ENCODE results near the gene SPSB1. TPM values are rescaled to one million over a fixed set of nuclear protein-coding genes. Genes with fewer than 3 reads are reported as not detected.

SPSB1 gene
- total RNA-seq, 4 donors from 2014 or later = 18.9 to 64.9 (median 41.8) TPM

DNA sequence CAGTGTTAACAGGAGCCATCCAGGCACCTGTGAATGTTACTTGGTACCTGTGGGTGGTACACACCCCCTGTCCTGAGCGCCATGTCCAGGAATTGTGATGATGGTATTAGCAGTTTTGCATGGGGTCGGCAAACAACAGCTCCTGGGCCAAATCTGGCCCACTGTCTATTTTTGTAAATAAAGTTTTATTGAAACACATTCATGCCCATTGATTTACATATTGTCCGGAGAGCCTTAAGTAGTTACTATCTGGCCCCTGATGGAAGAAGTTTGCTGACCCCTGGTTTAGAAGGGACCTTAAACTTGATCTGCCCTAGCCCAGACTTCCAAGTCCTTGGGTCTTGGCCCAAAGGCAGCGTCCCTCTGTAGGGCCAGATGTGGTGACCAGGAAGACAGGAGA lies 58.3 kb downstream of the SPSB1 start:
- peaks cover 0 to 60% (median 6%) of the 10 kb centered on the region in 4 donors for H3K4me1 ChIP-seq
- H3K4me3 ChIP-seq = no peak overlapping the region

DNA sequence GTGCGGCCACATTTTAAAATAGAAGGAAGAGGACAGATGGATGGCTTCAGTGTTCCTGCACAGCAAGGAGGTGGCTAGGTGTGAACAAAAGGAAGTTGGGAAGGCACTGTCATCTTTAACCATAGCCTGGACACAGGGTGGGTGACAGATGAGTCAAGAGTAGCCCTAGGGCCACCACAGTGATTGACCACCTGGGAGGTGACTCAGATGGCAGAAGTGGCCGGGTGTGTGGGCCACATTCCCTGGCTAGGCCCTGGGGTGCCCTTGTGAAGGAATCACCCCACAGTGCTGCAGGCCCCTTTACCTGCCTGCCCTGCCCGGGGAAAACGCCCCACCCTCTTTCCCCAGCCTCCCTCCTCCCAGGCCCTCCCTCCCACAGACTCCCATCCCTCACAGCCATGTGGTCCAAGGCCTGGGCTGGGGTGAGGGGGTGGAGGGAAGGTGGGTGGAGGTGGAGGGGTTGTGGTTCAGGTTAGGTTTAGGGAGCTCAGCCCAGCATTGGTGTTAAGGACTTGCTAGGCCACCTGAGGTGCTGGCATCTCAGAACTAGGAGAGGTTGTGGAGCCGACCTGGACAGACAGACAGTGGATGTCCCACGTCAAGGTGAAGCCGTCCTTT lies 59.1 kb downstream of the SPSB1 start:
- TF ChIP-seq, protein P1, sequence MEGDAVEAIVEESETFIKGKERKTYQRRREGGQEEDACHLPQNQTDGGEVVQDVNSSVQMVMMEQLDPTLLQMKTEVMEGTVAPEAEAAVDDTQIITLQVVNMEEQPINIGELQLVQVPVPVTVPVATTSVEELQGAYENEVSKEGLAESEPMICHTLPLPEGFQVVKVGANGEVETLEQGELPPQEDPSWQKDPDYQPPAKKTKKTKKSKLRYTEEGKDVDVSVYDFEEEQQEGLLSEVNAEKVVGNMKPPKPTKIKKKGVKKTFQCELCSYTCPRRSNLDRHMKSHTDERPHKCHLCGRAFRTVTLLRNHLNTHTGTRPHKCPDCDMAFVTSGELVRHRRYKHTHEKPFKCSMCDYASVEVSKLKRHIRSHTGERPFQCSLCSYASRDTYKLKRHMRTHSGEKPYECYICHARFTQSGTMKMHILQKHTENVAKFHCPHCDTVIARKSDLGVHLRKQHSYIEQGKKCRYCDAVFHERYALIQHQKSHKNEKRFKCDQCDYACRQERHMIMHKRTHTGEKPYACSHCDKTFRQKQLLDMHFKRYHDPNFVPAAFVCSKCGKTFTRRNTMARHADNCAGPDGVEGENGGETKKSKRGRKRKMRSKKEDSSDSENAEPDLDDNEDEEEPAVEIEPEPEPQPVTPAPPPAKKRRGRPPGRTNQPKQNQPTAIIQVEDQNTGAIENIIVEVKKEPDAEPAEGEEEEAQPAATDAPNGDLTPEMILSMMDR (IDR thresholded peaks at IDR 0.05) = no peak
- TF ChIP-seq POLR2A (IDR thresholded peaks at IDR 0.05) (no peak), EP300 (IDR thresholded peaks at IDR 0.05) (no peak)
- peaks cover 0 to 60% (median 6%) of the 10 kb centered on the region in 4 donors for H3K4me1 ChIP-seq
- peak overlapping the region in 1 of 4 donors; percentile 31 for H3K27ac ChIP-seq
- H3K4me3 ChIP-seq = no peak overlapping the region
- H3K36me3 ChIP-seq = peaks cover 0 to 19% (median 8%) of the 10 kb centered on the region in 3 donors
- H3K9me3 ChIP-seq = no peaks in the 10 kb centered on the region
- no peak for DNase-seq (ENCODE audit: low spot score in 2 of 2)
- 68 to 81% methylated on average over 7 of the region's 7 CpGs for WGBS, 2 donors
- H3K27me3 ChIP-seq = no peaks in the 10 kb centered on the region

More for the DNA sequence above, 58.3 kb downstream of the SPSB1 start:
- WGBS, 2 donors = 92 to 96% methylated on average over 4 of the region's 4 CpGs
- H3K9me3 ChIP-seq = no peaks in the 10 kb centered on the region
- no peaks in the 10 kb centered on the region for H3K27me3 ChIP-seq
- DNase-seq (ENCODE audit: low spot score in 2 of 2) = no peak
- H3K27ac ChIP-seq = no peak overlapping the region
- TF ChIP-seq EP300 (IDR thresholded peaks at IDR 0.05) (no peak), POLR2A (IDR thresholded peaks at IDR 0.05) (no peak)
- TF ChIP-seq, protein P1 (IDR thresholded peaks at IDR 0.05) = no peak
- H3K36me3 ChIP-seq = peaks cover 0 to 11% (median 1%) of the 10 kb centered on the region in 3 donors

DNA sequence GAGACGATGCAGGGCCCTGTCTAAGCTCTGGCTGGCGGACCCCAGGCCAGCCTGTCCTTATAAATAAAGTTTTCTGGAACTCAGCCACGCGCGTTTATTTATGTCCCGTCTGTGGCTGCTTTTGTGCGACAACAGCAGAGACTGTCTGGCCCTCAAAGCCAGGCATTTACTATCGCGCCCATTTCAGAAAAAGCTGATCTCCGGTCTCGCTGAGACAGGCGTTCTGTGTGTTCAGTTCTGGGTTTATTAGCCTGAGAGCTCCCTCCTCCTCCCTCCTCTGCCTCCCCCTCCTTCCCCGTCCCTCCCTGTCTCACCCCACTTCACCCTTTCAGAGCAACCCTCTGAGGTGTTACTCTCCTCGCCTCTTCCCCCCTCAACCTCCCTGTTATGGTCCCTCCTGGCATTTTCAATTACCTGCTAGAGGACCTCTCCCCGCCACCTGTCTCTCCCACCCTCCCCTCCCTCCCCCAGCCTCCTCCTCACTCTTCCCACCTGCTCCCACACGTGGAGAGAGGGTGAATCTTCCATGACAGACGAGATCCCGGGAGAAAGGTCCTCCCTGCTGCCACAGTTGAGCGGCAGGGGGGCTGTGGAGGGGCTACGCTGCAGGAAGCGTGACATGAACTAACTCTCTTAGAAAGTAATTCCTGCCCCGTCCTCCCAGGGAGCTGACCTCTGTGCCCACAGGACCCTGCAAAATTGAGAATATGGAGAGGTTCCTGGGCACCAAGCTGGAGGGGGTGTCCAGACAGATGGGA lies 59.9 kb downstream of the SPSB1 start:
- Histone ChIP-seq H3K4me1 (peaks cover 0 to 56% (median 6%) of the 10 kb centered on the region in 4 donors), H3K9me3 (no peaks in the 10 kb centered on the region), H3K27ac (peak overlapping the region in 1 of 4 donors; percentile 31), H3K36me3 (peaks cover 0 to 24% (median 8%) of the 10 kb centered on the region in 3 donors), H3K4me3 (no peak overlapping the region), H3K27me3 (no peaks in the 10 kb centered on the region)
- WGBS, 2 donors = 46 to 50% methylated on average over 16 to 22 of the region's 22 CpGs
- TF ChIP-seq, protein P1 (IDR thresholded peaks at IDR 0.05) = no peak
- TF ChIP-seq POLR2A (IDR thresholded peaks at IDR 0.05) (no peak), EP300 (IDR thresholded peaks at IDR 0.05) (no peak)
- DNase-seq (ENCODE audit: low spot score in 2 of 2) = no peak

DNA sequence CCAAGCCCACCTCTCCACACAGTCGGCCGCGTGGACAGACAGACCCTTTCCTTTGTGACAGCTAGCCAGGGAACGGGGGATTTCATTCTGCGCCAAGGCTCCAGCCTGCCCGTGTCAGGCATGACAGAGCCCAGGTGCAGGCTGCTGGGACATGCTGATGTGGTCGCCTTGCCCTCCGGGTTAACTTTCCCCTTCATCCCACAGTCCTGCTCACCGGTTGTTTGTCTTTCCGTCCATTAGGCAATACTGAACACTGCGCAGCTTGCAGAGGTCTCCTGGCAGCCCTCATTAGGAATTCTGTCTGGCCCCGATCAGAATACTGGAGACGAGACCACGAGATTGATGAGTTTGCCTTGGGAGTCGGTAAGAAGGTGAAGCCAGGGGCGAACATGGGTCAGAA lies 62.8 kb downstream of the SPSB1 start:
- TF ChIP-seq POLR2A (IDR thresholded peaks at IDR 0.05) = no peak
- no peak for TF ChIP-seq EP300 (IDR thresholded peaks at IDR 0.05)
- TF ChIP-seq, protein P1 (IDR thresholded peaks at IDR 0.05) = no peak
- 86 to 92% methylated on average over 16 of the region's 16 CpGs for WGBS, 2 donors
- peaks cover 0 to 32% (median 6%) of the 10 kb centered on the region in 4 donors for H3K4me1 ChIP-seq

DNA sequence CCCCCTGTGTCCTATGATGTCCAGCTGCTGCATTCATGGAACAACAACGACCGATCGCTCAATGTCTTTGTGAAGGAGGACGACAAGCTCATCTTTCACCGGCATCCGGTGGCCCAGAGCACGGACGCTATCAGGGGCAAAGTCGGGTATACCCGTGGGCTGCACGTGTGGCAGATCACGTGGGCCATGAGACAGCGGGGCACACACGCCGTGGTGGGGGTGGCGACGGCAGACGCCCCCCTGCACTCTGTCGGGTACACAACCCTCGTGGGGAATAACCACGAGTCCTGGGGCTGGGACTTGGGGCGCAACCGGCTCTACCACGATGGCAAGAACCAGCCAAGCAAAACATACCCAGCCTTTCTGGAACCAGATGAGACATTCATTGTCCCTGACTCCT lies 63.3 kb downstream of the SPSB1 start:
- Histone ChIP-seq H3K27ac (no peak overlapping the region), H3K9me3 (no peaks in the 10 kb centered on the region), H3K36me3 (peaks cover 0 to 45% (median 8%) of the 10 kb centered on the region in 3 donors), H3K4me3 (no peak overlapping the region), H3K4me1 (peaks cover 0 to 29% (median 6%) of the 10 kb centered on the region in 4 donors), H3K27me3 (no peaks in the 10 kb centered on the region)
- no peak for DNase-seq (ENCODE audit: low spot score in 2 of 2)
- 89 to 95% methylated on average over 19 to 24 of the region's 24 CpGs for WGBS, 2 donors
- TF ChIP-seq EP300 (IDR thresholded peaks at IDR 0.05) (no peak), POLR2A (IDR thresholded peaks at IDR 0.05) (no peak)
- TF ChIP-seq, protein P1 (IDR thresholded peaks at IDR 0.05) = no peak

More for the DNA sequence above, 62.8 kb downstream of the SPSB1 start:
- H3K9me3 ChIP-seq = no peaks in the 10 kb centered on the region
- H3K27ac ChIP-seq = no peak overlapping the region
- peaks cover 0 to 45% (median 8%) of the 10 kb centered on the region in 3 donors for H3K36me3 ChIP-seq
- no peak for DNase-seq (ENCODE audit: low spot score in 2 of 2)
- no peak overlapping the region for H3K4me3 ChIP-seq
- no peaks in the 10 kb centered on the region for H3K27me3 ChIP-seq
